Neural cell (in vitro differentiated cells): ENCODE data around the gene STAC2. TPM values are rescaled to one million over a fixed set of nuclear protein-coding genes. Genes with fewer than 3 reads are reported as not detected.

Experiments
- H2AFZ ChIP-seq: fragments of 200-600, 300-800 bp; sonication (generic), shearing (Covaris generic); 2 replicates; pipeline ENCODE4 v1.6.0; 2014; ENCODE audit warnings: low read depth, mild to moderate bottlenecking, antibody characterized with exemption, low read length, moderate library complexity
- H3F3A ChIP-seq: fragments of 200-600 bp; shearing (Covaris generic); 2 replicates; pipeline ENCODE4 v1.6.1; 2016; ENCODE audit warnings: mild to moderate bottlenecking, moderate library complexity, mixed read lengths, antibody characterized with exemption, low read length; ENCODE audit not compliant: insufficient read depth, poor library complexity, severe bottlenecking
- H3K27ac ChIP-seq: fragments of 200-600, 300-800 bp; sonication (generic), shearing (Covaris generic); 2 replicates; pipeline ENCODE4 v1.5.1; 2014; ENCODE audit warnings: mild to moderate bottlenecking, low read length, moderate library complexity
- H3K27me3 ChIP-seq: fragments of 300-800, 200-600 bp; sonication (generic), shearing (Covaris generic); 2 replicates; pipeline ENCODE4 v1.6.0; 2014; ENCODE audit warnings: mild to moderate bottlenecking, low read depth, low read length, moderate library complexity; ENCODE audit not compliant: insufficient read depth
- H3K36me3 ChIP-seq: fragments of 300-800, 200-600 bp; sonication (generic), shearing (Covaris generic); 2 replicates; pipeline ENCODE4 v1.5.1; 2014; ENCODE audit warnings: mild to moderate bottlenecking, antibody characterized with exemption, low read length, moderate library complexity; ENCODE audit not compliant: insufficient read depth
- H3K4me2 ChIP-seq: fragments of 300-800, 200-600 bp; sonication (generic), shearing (Covaris generic); 2 replicates; pipeline ENCODE4 v1.6.0; 2014; ENCODE audit warnings: mild to moderate bottlenecking, low read length
- H3K4me3 ChIP-seq: fragments of 300-800, 200-600 bp; sonication (generic), shearing (Covaris generic); 2 replicates; pipeline ENCODE4 v1.5.1; 2014; ENCODE audit warnings: mild to moderate bottlenecking, low read length, moderate library complexity
- H3K79me2 ChIP-seq: fragments of 200-600 bp; shearing (Covaris generic); replicated peaks from 2 replicates; pipeline ENCODE4 v1.6.0; 2014; ENCODE audit warnings: mild to moderate bottlenecking, low read length, moderate library complexity; ENCODE audit not compliant: insufficient read depth
- H3K9ac ChIP-seq: fragments of 300-800, 200-600 bp; sonication (generic), shearing (Covaris generic); 2 replicates; pipeline ENCODE4 v1.6.1; 2016; ENCODE audit warnings: mild to moderate bottlenecking, low read length, mixed read lengths
- H3K9me2 ChIP-seq: fragments of 200-600 bp; shearing (Covaris generic); 2 replicates; pipeline ENCODE4 v1.6.1; 2016; ENCODE audit warnings: mild to moderate bottlenecking, low read length, mixed read lengths; ENCODE audit not compliant: insufficient read depth
- H3K9me3 ChIP-seq: fragments of 200-600, 300-800 bp; sonication (generic), shearing (Covaris generic); 2 replicates; pipeline ENCODE4 v1.6.1; 2016; ENCODE audit warnings: mild to moderate bottlenecking, mixed run types, low read length, moderate library complexity, mixed read lengths
- H4K20me1 ChIP-seq: fragments of 200-600 bp; shearing (Covaris generic); 2 replicates; pipeline ENCODE4 v1.6.1; 2016; ENCODE audit warnings: mild to moderate bottlenecking, mixed run types; ENCODE audit not compliant: insufficient read depth
- EP300 ChIP-seq: fragments of 450-650 bp; conservative IDR thresholded peaks from 2 replicates; pipeline ENCODE4 v1.6.1; 2014; ENCODE audit warnings: antibody characterized with exemption, mild to moderate bottlenecking, moderate library complexity; ENCODE audit not compliant: poor library complexity, severe bottlenecking
- EZH2 ChIP-seq: fragments of 200-600, 300-800 bp; shearing (Covaris generic), sonication (generic); IDR thresholded peaks from 2 replicates; pipeline ENCODE4 v1.6.1; 2014; ENCODE audit warnings: antibody characterized with exemption, low read length, borderline replicate concordance, mild to moderate bottlenecking; ENCODE audit not compliant: insufficient read depth, poor library complexity, severe bottlenecking
- MXI1 ChIP-seq: fragments of 450-650 bp; conservative IDR thresholded peaks from 2 replicates; pipeline ENCODE4 v1.6.1; 2014; ENCODE audit warnings: antibody characterized with exemption, mild to moderate bottlenecking; ENCODE audit not compliant: poor library complexity, severe bottlenecking
- POLR2AphosphoS5 ChIP-seq: IDR thresholded peaks from 2 replicates; pipeline ENCODE4 v1.6.1; 2012
- RAD21 ChIP-seq: fragments of 450-650 bp; conservative IDR thresholded peaks from 2 replicates; pipeline ENCODE4 v1.6.1; 2014; ENCODE audit warnings: antibody characterized with exemption, mild to moderate bottlenecking, moderate library complexity
- SMC3 ChIP-seq: fragments of 450-650 bp; conservative IDR thresholded peaks from 2 replicates; pipeline ENCODE4 v1.6.1; 2014; ENCODE audit warnings: antibody characterized with exemption, mild to moderate bottlenecking, moderate library complexity; ENCODE audit not compliant: poor library complexity
- TAF1 ChIP-seq: IDR thresholded peaks from 2 replicates; pipeline ENCODE4 v1.6.1; 2012; ENCODE audit warnings: low read depth
- polyA plus RNA-seq: library from polyadenylated mRNA; depleted of rRNA; stranded (reverse); fragments of >200 nt; gene quantifications from 2 replicates; pipeline ENCODE4 v1.2.3, GENCODE V29; 2014
- TF ChIP-seq, protein P1 (sequence below): IDR thresholded peaks from 2 replicates; pipeline ENCODE4 v1.6.1; 2012; ENCODE audit warnings: borderline replicate concordance
- TF ChIP-seq, protein P2 (sequence below): fragments of 450-650 bp; IDR thresholded peaks from 2 replicates; pipeline ENCODE4 v1.5.1; 2014; ENCODE audit warnings: antibody characterized with exemption, mild to moderate bottlenecking, moderate library complexity; ENCODE audit not compliant: poor library complexity, severe bottlenecking

The STAC2 gene
- polyA plus RNA-seq, 1 donor from 2014 or later = not detected

DNA sequence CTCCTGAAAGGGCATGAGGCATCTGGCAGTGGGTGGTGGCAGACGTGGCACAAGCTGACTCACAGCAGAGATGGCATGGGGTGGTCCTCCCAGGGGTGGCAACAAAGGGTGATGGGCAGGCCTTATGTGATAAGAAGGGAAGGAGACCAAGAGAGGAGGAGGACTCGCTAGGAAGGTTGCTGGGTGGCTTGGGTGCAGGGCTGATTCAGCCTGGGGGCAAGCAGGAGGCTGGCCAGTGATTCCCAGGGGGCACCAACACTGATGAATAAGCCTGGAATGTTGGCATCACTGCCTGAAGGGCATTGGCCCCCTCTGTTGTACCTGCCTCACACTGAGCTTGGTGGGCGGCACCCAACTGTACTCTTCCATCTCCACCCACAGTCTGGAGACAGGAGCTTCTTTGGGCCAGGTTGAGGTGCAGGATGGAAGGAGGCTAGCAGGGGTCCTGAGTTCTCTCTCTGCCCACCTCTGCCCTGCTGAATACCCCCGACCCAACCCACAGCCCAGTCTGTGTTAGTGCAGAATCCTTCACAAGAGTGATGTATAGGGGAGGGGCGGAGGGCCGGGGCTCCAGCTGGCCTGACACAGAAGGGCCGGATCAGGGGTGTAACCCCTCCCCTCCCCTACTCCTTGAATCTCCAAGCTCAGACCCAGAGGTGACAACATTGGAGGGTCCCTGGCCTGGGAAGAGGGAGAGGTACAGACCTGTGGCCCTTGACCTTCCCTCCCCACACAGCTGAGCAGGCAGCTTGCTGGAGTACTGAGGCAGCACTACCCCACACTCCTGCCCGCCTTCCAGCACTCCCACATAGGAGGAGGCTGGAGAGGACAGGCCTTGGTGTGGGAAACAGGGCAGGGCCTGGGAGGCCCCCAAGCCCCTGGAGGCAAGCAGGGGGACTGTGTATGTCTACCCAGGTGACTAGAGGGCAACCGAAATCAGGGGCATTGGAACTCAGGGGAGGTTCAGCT is 2.6 kb downstream of the STAC2 start:
- Histone ChIP-seq H3F3A (no peaks in the 10 kb centered on the region), H3K27ac (no peak overlapping the region)

DNA sequence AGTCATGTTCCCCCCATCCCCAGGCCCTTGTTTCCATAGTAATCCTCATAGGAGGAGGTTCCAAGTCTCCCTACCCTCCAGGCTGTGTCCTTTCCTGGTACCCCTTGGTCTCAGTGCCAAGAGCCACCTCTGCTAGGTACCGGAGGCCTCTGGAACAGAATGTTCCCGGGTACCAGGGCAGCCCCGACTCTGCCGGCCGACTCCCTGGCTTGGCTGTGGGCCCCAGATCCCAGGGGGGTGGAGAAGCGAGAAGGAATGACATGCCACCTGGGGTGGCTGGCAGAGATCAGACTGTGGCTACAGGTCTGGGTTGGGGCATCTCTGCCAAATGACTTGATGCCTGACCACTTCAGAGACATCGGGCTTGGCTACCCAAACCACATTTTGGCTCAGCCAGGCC is 3.6 kb downstream of the STAC2 start:
- H3K4me2 ChIP-seq = no peak overlapping the region
- no peaks in the 10 kb centered on the region for H3K79me2 ChIP-seq
- H3F3A ChIP-seq = no peaks in the 10 kb centered on the region
- H3K9me3 ChIP-seq = no peaks in the 10 kb centered on the region
- H3K27me3 ChIP-seq = peaks cover 41% of the 10 kb centered on the region
- no peak overlapping the region for H3K4me3 ChIP-seq
- H3K27ac ChIP-seq = no peak overlapping the region
- H2AFZ ChIP-seq = no peak overlapping the region
- no peaks in the 10 kb centered on the region for H4K20me1 ChIP-seq
- no peaks in the 10 kb centered on the region for H3K9me2 ChIP-seq
- no peak overlapping the region for H3K9ac ChIP-seq
- H3K36me3 ChIP-seq = no peaks in the 10 kb centered on the region
- TF ChIP-seq EP300 (no peak), TAF1 (no peak), SMC3 (no peak), RAD21 (no peak), POLR2AphosphoS5 (no peak), MXI1 (no peak)
- TF ChIP-seq, protein P1, sequence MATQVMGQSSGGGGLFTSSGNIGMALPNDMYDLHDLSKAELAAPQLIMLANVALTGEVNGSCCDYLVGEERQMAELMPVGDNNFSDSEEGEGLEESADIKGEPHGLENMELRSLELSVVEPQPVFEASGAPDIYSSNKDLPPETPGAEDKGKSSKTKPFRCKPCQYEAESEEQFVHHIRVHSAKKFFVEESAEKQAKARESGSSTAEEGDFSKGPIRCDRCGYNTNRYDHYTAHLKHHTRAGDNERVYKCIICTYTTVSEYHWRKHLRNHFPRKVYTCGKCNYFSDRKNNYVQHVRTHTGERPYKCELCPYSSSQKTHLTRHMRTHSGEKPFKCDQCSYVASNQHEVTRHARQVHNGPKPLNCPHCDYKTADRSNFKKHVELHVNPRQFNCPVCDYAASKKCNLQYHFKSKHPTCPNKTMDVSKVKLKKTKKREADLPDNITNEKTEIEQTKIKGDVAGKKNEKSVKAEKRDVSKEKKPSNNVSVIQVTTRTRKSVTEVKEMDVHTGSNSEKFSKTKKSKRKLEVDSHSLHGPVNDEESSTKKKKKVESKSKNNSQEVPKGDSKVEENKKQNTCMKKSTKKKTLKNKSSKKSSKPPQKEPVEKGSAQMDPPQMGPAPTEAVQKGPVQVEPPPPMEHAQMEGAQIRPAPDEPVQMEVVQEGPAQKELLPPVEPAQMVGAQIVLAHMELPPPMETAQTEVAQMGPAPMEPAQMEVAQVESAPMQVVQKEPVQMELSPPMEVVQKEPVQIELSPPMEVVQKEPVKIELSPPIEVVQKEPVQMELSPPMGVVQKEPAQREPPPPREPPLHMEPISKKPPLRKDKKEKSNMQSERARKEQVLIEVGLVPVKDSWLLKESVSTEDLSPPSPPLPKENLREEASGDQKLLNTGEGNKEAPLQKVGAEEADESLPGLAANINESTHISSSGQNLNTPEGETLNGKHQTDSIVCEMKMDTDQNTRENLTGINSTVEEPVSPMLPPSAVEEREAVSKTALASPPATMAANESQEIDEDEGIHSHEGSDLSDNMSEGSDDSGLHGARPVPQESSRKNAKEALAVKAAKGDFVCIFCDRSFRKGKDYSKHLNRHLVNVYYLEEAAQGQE = no peak
- TF ChIP-seq, protein P2, sequence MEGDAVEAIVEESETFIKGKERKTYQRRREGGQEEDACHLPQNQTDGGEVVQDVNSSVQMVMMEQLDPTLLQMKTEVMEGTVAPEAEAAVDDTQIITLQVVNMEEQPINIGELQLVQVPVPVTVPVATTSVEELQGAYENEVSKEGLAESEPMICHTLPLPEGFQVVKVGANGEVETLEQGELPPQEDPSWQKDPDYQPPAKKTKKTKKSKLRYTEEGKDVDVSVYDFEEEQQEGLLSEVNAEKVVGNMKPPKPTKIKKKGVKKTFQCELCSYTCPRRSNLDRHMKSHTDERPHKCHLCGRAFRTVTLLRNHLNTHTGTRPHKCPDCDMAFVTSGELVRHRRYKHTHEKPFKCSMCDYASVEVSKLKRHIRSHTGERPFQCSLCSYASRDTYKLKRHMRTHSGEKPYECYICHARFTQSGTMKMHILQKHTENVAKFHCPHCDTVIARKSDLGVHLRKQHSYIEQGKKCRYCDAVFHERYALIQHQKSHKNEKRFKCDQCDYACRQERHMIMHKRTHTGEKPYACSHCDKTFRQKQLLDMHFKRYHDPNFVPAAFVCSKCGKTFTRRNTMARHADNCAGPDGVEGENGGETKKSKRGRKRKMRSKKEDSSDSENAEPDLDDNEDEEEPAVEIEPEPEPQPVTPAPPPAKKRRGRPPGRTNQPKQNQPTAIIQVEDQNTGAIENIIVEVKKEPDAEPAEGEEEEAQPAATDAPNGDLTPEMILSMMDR = no peak

More for the DNA sequence above, 2.6 kb downstream of the STAC2 start:
- Histone ChIP-seq H3K9ac (no peak overlapping the region), H4K20me1 (no peaks in the 10 kb centered on the region), H3K79me2 (no peaks in the 10 kb centered on the region), H3K4me2 (no peak overlapping the region), H3K9me3 (no peaks in the 10 kb centered on the region), H3K4me3 (no peak overlapping the region), H3K36me3 (no peaks in the 10 kb centered on the region), H3K27me3 (peaks cover 40% of the 10 kb centered on the region), H3K9me2 (no peaks in the 10 kb centered on the region), H2AFZ (no peak overlapping the region)
- TF ChIP-seq MXI1 = no peak
- no peak for TF ChIP-seq POLR2AphosphoS5
- no peak for TF ChIP-seq TAF1
- no peak for TF ChIP-seq EZH2
- TF ChIP-seq RAD21 = no peak
- TF ChIP-seq, protein P1 = no peak
- TF ChIP-seq, protein P2 = no peak
- TF ChIP-seq SMC3 = no peak
- TF ChIP-seq EP300 = no peak
